Panc1 (cell line): Measurements from ENCODE around the gene ACTBL2. TPM values are rescaled to one million over a fixed set of nuclear protein-coding genes. Genes with fewer than 3 reads are reported as not detected.

ENCODE experiments used
- ATAC-seq: fragments of 200-7000 bp; cut with Tn5 transposase; 2 replicates; pipeline ENCODE4 v1.9.1; 2020; ENCODE audit warnings: mild to moderate bottlenecking, moderate library complexity
- Bru-seq: library from RNA; stranded (reverse); fragments of 400-500 nt; gene quantifications from one replicate; lab custom pipeline; 2021; lab: Mats Ljungman, UMichigan
- BruChase-seq, 2 experiments: library from RNA; stranded (reverse); fragments of 400-500 nt; gene quantifications; one replicate each; lab custom pipeline; 2021; lab: Mats Ljungman, UMichigan
- BruUV-seq: library from RNA; stranded (reverse); fragments of 400-500 nt; replicated peaks from 2 replicates; lab custom pipeline; 2021; lab: Mats Ljungman, UMichigan
- CTCF ChIA-PET: fragments of 300-600 bp; sonication (Branson Sonifier 250); formaldehyde crosslinking; loops from one replicate; lab custom pipeline; 2022; ENCODE audit warnings: antibody characterized with exemption; lab: Charles Lee
- POLR2A ChIA-PET: fragments of 300-600 bp; sonication (Branson Sonifier 250); formaldehyde crosslinking; loops from one replicate; lab custom pipeline; 2022; ENCODE audit warnings: antibody characterized with exemption; lab: Charles Lee
- DNase-seq: peaks from one replicate; pipeline ENCODE4 v3.0.0-alpha.2; 2010; ENCODE audit warnings: low read depth, low spot score
- H3K27ac ChIP-seq: 2 replicates; pipeline ENCODE4 v1.5.1; 2011; ENCODE audit warnings: mild to moderate bottlenecking, low read length, inconsistent platforms
- H3K27me3 ChIP-seq: fragments of 200-500 bp; sonication (Bioruptor generic); 2 replicates; pipeline ENCODE4 v1.6.0; 2014; ENCODE audit warnings: low read length, inconsistent platforms; ENCODE audit not compliant: control insufficient read depth, insufficient read depth
- H3K36me3 ChIP-seq: fragments of 200-500 bp; sonication (Bioruptor generic); 2 replicates; pipeline ENCODE4 v1.5.1; 2014; ENCODE audit warnings: inconsistent platforms, mild to moderate bottlenecking, low read length, moderate library complexity; ENCODE audit not compliant: control insufficient read depth, insufficient read depth
- H3K4me1 ChIP-seq: 2 replicates; pipeline ENCODE4 v1.5.1; 2011; ENCODE audit warnings: inconsistent platforms, mild to moderate bottlenecking, low read length, moderate library complexity; ENCODE audit not compliant: control insufficient read depth, insufficient read depth
- H3K4me3 ChIP-seq, 2 experiments: 2 replicates each; pipeline ENCODE4 v1.5.1; 2011 to 2012; ENCODE audit warnings: low read depth in 2 of 2, low read length in 2 of 2, mild to moderate bottlenecking in 2 of 2, inconsistent platforms in 1 of 2, moderate library complexity in 1 of 2
- H3K9me3 ChIP-seq: fragments of 200-500 bp; sonication (Bioruptor generic); 2 replicates; pipeline ENCODE4 v1.5.1; 2014; ENCODE audit warnings: low read depth, mild to moderate bottlenecking, inconsistent platforms, low read length, moderate library complexity; ENCODE audit not compliant: control insufficient read depth, insufficient read depth
- CTCF ChIP-seq: fragments of 450-650 bp; IDR thresholded peaks from 2 replicates; pipeline ENCODE4 v1.5.1; 2017; ENCODE audit warnings: mild to moderate bottlenecking
- POLR2AphosphoS5 ChIP-seq: IDR thresholded peaks from 2 replicates; pipeline ENCODE4 v1.6.1; 2012; ENCODE audit warnings: mild to moderate bottlenecking, low read depth, low read length, moderate library complexity
- REST ChIP-seq, 2 experiments: IDR thresholded peaks; 2 replicates each; pipeline ENCODE4 v1.6.1; 2011 to 2012; ENCODE audit warnings: low read depth in 2 of 2, control low read depth in 1 of 2, low read length in 1 of 2, mild to moderate bottlenecking in 1 of 2, moderate library complexity in 1 of 2; ENCODE audit not compliant: insufficient read depth in 1 of 2
- SIN3A ChIP-seq: IDR thresholded peaks from 2 replicates; pipeline ENCODE4 v1.6.1; 2012; ENCODE audit warnings: low read depth, mild to moderate bottlenecking, low read length, moderate library complexity, borderline replicate concordance; ENCODE audit not compliant: insufficient read depth
- TCF7L2 ChIP-seq: IDR thresholded peaks from 2 replicates; pipeline ENCODE4 v1.6.1; 2011; ENCODE audit warnings: mild to moderate bottlenecking, low read depth, low read length, inconsistent platforms
- in situ Hi-C: cut with HindIII; loops from 2 replicates; pipeline ENCODE4 v1.10.0; 2016; ENCODE audit warnings: low sequenced_read_pairs, low pct_unique_long_range_greater_than_20kb
- intact Hi-C: fragments of 100-400 bp; cut with micrococcal nuclease; formaldehyde crosslinking; loops from one replicate; pipeline ENCODE4 v1.10.0; 2022; ENCODE audit not compliant: unreplicated experiment
- long read RNA-seq: library from polyadenylated mRNA; unstranded; transcript quantifications from one replicate; pipeline ENCODE4 v2.0.0, GENCODE V29; 2021; ENCODE audit not compliant: unreplicated experiment
- polyA plus RNA-seq: library from polyadenylated mRNA; unstranded; fragments of >200 nt; gene quantifications from one replicate; pipeline ENCODE4 v1.2.1, GENCODE V29; 2012; ENCODE audit warnings: missing spikeins; ENCODE audit not compliant: insufficient read length
- total RNA-seq: library from RNA; stranded (reverse); gene quantifications from one replicate; pipeline ENCODE4 v1.2.1, GENCODE V29; 2021; ENCODE audit not compliant: unreplicated experiment

Gene ACTBL2
- not detected for total RNA-seq
- polyA plus RNA-seq: not detected
- percentile 20 among the genes with signal in this experiment for Bru-seq, nascent RNA
- not detected for BruChase-seq, experiment 1, labeled RNA remaining after a 2-hour chase
- BruChase-seq, experiment 2, labeled RNA remaining after a 6-hour chase: percentile 17 among the genes with signal in this experiment
- long read RNA-seq: 0 reads

DNA sequence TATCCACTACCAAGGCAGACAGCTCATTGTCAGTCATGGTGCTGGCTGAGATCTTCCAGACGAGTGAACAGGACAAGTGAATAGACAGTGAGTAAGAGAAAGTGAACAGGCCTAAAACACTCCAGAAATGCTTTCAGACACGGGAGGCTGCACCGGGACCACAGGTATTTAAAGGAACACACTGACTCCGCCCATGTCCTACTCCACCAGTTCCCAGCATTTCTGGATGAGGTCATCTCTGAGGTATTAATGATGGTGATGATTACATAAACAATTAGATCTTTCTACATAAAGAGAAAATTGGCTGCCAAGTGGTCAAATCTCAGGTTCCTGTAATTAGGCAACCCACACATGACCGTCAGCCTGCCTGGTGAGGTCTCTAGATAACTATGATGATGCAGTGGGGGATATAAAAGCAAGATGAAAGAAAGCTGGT, at the start of gene ACTBL2:
Gene ACTBL2 (minus strand): TSS at position 141 of the 436 bp plus-strand sequence. CDS start 104 bp downstream, at position 37.
- POLR2A ChIA-PET: no interaction called here
- BruUV-seq: no TSS peak

DNA sequence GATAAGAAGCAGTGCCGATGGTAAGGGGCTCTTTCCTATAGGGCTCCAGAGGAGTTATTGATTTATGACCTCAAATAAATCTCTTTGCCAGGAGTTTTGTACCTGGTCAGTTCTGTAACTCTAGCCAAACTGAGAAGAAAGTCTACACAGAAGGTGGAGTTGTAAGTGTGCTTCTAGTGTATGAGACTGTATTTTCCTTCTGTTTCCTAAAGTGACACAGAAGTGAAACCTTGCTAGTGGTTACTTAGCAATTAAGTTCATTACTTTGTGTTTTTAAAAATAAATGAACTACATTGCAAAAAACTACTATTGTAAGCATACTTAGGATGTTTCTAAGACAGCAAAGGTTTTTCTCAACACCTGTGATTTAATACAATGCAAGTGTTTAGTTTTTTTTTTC, 48.7 kb upstream of the ACTBL2 start:
- DNase-seq (no peak), ATAC-seq (no peak)
- Histone ChIP-seq H3K27me3 (no peaks in the 10 kb centered on the region), H3K4me3 (no peak overlapping the region), H3K27ac (no peak overlapping the region; the same call in 1 of the 2 replicates), H3K36me3 (no peaks in the 10 kb centered on the region; the same call in 1 of the 2 replicates), H3K9me3 (no peaks in the 10 kb centered on the region), H3K4me1 (no peaks in the 10 kb centered on the region)
- BruUV-seq: no TSS peak
- TF ChIP-seq REST (IDR thresholded peaks at IDR 0.05; ENCODE audit: insufficient read depth in 1 of 2, low read depth in 2 of 2, low read length in 1 of 2) (no peak), TCF7L2 (no peak), CTCF (no peak), SIN3A (no peak), POLR2AphosphoS5 (no peak)
- ChIA-PET POLR2A (no interaction called here), CTCF (no interaction called here)
- in situ Hi-C loops (no loop called here), intact Hi-C loops (no loop called here)

More for the DNA sequence above, at the start of gene ACTBL2:
- intact Hi-C loops: no loop called here
- CTCF ChIA-PET: no interaction called here
- H3K4me1 ChIP-seq: no peaks in the 10 kb centered on the region
- no peaks in the 10 kb centered on the region for H3K36me3 ChIP-seq
- H3K27me3 ChIP-seq: no peaks in the 10 kb centered on the region
- no peak for TF ChIP-seq CTCF
- TF ChIP-seq SIN3A: no peak
- TF ChIP-seq REST (IDR thresholded peaks at IDR 0.05; ENCODE audit: insufficient read depth in 1 of 2, low read depth in 2 of 2, low read length in 1 of 2): no peak
- TF ChIP-seq TCF7L2: no peak
- TF ChIP-seq POLR2AphosphoS5: no peak
- H3K27ac ChIP-seq: no peak within 1 kb of the TSS
- in situ Hi-C loops: loop anchor here (25.0 kb wide), 1 partner anchor 980 kb away; the partner anchor contains the start of gene PLK2
- H3K9me3 ChIP-seq: no peaks in the 10 kb centered on the region
- H3K4me3 ChIP-seq: no peak within 1 kb of the TSS
- ATAC-seq: no peak
- DNase-seq: no peak
